ENCODE results near the gene FHIT.

The FHIT gene

GRCh38 chr3:60610441-60611112 is 640.7 kb downstream of the FHIT start:
- no peak for DNase-seq
- Histone ChIP-seq H3K27me3 (no peaks in the 10 kb centered on the region), H3K36me3 (no peaks in the 10 kb centered on the region), H3K4me1 (no peaks in the 10 kb centered on the region), H3K9me3 (no peaks in the 10 kb centered on the region), H3K4me3 (ENCODE audit: low read depth, low read length) (no peak overlapping the region)
- TF ChIP-seq CTCF (IDR thresholded peaks at IDR 0.05; ENCODE audit: low read depth, low read length) = no peak

- DNase-seq = no peak
These were observed 641.8 kb downstream of the FHIT start for GRCh38 chr3:60609446-60609845.

GRCh38 chr3:60603860-60604259 is 647.4 kb downstream of the FHIT start:
- no peak for TF ChIP-seq CTCF (IDR thresholded peaks at IDR 0.05; ENCODE audit: low read depth, low read length)
- no peaks in the 10 kb centered on the region for H3K9me3 ChIP-seq
- H3K27me3 ChIP-seq = no peaks in the 10 kb centered on the region
- H3K4me3 ChIP-seq (ENCODE audit: low read depth, low read length) = no peak overlapping the region
- DNase-seq = no peak
- no peaks in the 10 kb centered on the region for H3K4me1 ChIP-seq
- H3K36me3 ChIP-seq = no peaks in the 10 kb centered on the region

More at GRCh38 chr3:60609446-60609845, 641.8 kb downstream of the FHIT start:
- no peak overlapping the region for H3K4me3 ChIP-seq (ENCODE audit: low read depth, low read length)
- no peaks in the 10 kb centered on the region for H3K27me3 ChIP-seq
- H3K9me3 ChIP-seq = no peaks in the 10 kb centered on the region
- no peaks in the 10 kb centered on the region for H3K4me1 ChIP-seq
- TF ChIP-seq CTCF (IDR thresholded peaks at IDR 0.05; ENCODE audit: low read depth, low read length) = no peak
- H3K36me3 ChIP-seq = no peaks in the 10 kb centered on the region

GRCh38 chr3:60600848-60601247 is 650.4 kb downstream of the FHIT start:
- no peak for DNase-seq

GRCh38 chr3:60599586-60599985 is 651.7 kb downstream of the FHIT start:
- Histone ChIP-seq H3K27me3 (no peaks in the 10 kb centered on the region), H3K4me3 (ENCODE audit: low read depth, low read length) (no peak overlapping the region), H3K36me3 (no peaks in the 10 kb centered on the region), H3K9me3 (no peaks in the 10 kb centered on the region), H3K4me1 (no peaks in the 10 kb centered on the region)
- DNase-seq = no peak
- no peak for TF ChIP-seq CTCF (IDR thresholded peaks at IDR 0.05; ENCODE audit: low read depth, low read length)

More at GRCh38 chr3:60600848-60601247, 650.4 kb downstream of the FHIT start:
- no peak for TF ChIP-seq CTCF (IDR thresholded peaks at IDR 0.05; ENCODE audit: low read depth, low read length)
- no peaks in the 10 kb centered on the region for H3K36me3 ChIP-seq
- no peak overlapping the region for H3K4me3 ChIP-seq (ENCODE audit: low read depth, low read length)
- no peaks in the 10 kb centered on the region for H3K27me3 ChIP-seq
- H3K4me1 ChIP-seq = no peaks in the 10 kb centered on the region
- no peaks in the 10 kb centered on the region for H3K9me3 ChIP-seq

GRCh38 chr3:60598671-60599070 is 652.6 kb downstream of the FHIT start:
- Histone ChIP-seq H3K36me3 (no peaks in the 10 kb centered on the region), H3K27me3 (no peaks in the 10 kb centered on the region), H3K9me3 (no peaks in the 10 kb centered on the region), H3K4me3 (ENCODE audit: low read depth, low read length) (no peak overlapping the region), H3K4me1 (no peaks in the 10 kb centered on the region)
- DNase-seq = no peak
- TF ChIP-seq CTCF (IDR thresholded peaks at IDR 0.05; ENCODE audit: low read depth, low read length) = no peak
